CD14-positive monocyte (primary cell): Measurements from ENCODE around the gene ZNF10. TPM values are rescaled to one million over a fixed set of nuclear protein-coding genes. Genes with fewer than 3 reads are reported as not detected.

Source experiments
- DNase-seq, 3 donors: peaks; one replicate each; pipeline ENCODE4 v3.0.0-alpha.2; 2011 to 2022
- H2AFZ ChIP-seq: 2 replicates; pipeline ENCODE4 v1.6.0; 2012; ENCODE audit warnings: mild to moderate bottlenecking, low read depth, low read length, inconsistent platforms; ENCODE audit not compliant: insufficient read depth, poor library complexity, severe bottlenecking
- H3K27ac ChIP-seq, 2 donors: 1 replicate in 1 of 2; 2 replicates in 1 of 2; pipeline ENCODE4 v1.5.1; 2012 to 2013; ENCODE audit warnings: low read length in 2 of 2, control low read depth in 1 of 2, inconsistent platforms in 1 of 2, low read depth in 1 of 2, mild to moderate bottlenecking in 1 of 2
- H3K27me3 ChIP-seq, 2 donors: one replicate each; pipeline versions ENCODE4 v1.6.0 to v1.6.1; 2011 to 2013; ENCODE audit warnings: low read length in 2 of 2; ENCODE audit not compliant: control insufficient read depth in 2 of 2, insufficient read depth in 2 of 2
- H3K36me3 ChIP-seq, 2 donors: replicated peaks in 1 of 2; 1 replicate in 1 of 2; 2 replicates in 1 of 2; pipeline versions ENCODE4 v1.5.1 to v1.6.1; 2012 to 2013; ENCODE audit warnings: low read length in 2 of 2, control low read depth in 1 of 2, inconsistent platforms in 1 of 2, mild to moderate bottlenecking in 1 of 2; ENCODE audit not compliant: insufficient read depth in 2 of 2, control insufficient read depth in 1 of 2
- H3K4me1 ChIP-seq, 2 donors: 1 replicate in 1 of 2; 2 replicates in 1 of 2; pipeline versions ENCODE4 v1.5.1 to v1.6.1; 2012 to 2013; ENCODE audit warnings: low read length in 2 of 2, control low read depth in 1 of 2, inconsistent platforms in 1 of 2, mild to moderate bottlenecking in 1 of 2, moderate library complexity in 1 of 2; ENCODE audit not compliant: insufficient read depth in 2 of 2, control insufficient read depth in 1 of 2
- H3K4me2 ChIP-seq: replicated peaks from 2 replicates; pipeline ENCODE3; 2012; ENCODE audit warnings: low read length, moderate library complexity, mild to moderate bottlenecking; ENCODE audit not compliant: poor library complexity, severe bottlenecking; ENCODE audit errors: extremely low read depth
- H3K4me3 ChIP-seq, 3 experiments: fragments of 200-600 bp in 1 of 3; sonication (generic) in 1 of 3; replicated peaks in 1 of 3; 1 replicate in 2 of 3; 2 replicates in 1 of 3; pipeline ENCODE4 v1.5.1; 2011 to 2013; ENCODE audit warnings: low read length in 3 of 3, mild to moderate bottlenecking in 3 of 3, control low read depth in 2 of 3, low read depth in 2 of 3, inconsistent platforms in 1 of 3, moderate library complexity in 1 of 3
- H3K79me2 ChIP-seq: 2 replicates; pipeline ENCODE4 v1.6.0; 2012; ENCODE audit warnings: mild to moderate bottlenecking, control low read depth, inconsistent platforms, low read length, moderate library complexity; ENCODE audit not compliant: insufficient read depth
- H3K9ac ChIP-seq: 2 replicates; pipeline ENCODE4 v1.6.0; 2017; ENCODE audit warnings: low read length, mild to moderate bottlenecking; ENCODE audit not compliant: insufficient read depth, poor library complexity, severe bottlenecking
- H3K9me3 ChIP-seq, 2 donors: replicated peaks in 1 of 2; 1 replicate in 1 of 2; 2 replicates in 1 of 2; pipeline versions ENCODE4 v1.5.1 to v1.6.1; 2012 to 2013; ENCODE audit warnings: low read length in 2 of 2, control low read depth in 1 of 2; ENCODE audit not compliant: control insufficient read depth in 1 of 2, insufficient read depth in 1 of 2
- H4K20me1 ChIP-seq: 2 replicates; pipeline ENCODE4 v1.6.0; 2012; ENCODE audit warnings: mild to moderate bottlenecking, low read length, control low read depth, moderate library complexity; ENCODE audit not compliant: insufficient read depth
- H3K27ac Mint-ChIP-seq, 7 donors: one replicate each; pipeline ENCODE4 v1.8.0; 2020; ENCODE audit warnings: mild to moderate bottlenecking in 7 of 7, mixed read lengths in 7 of 7, moderate library complexity in 6 of 7, inconsistent platforms in 2 of 7
- H3K27me3 Mint-ChIP-seq, 3 donors: one replicate each; pipeline ENCODE4 v1.8.0; 2021 to 2022; ENCODE audit warnings: low read depth in 3 of 3, mild to moderate bottlenecking in 3 of 3, mixed read lengths in 3 of 3, moderate library complexity in 3 of 3, inconsistent platforms in 1 of 3
- H3K36me3 Mint-ChIP-seq, 2 donors: one replicate each; pipeline ENCODE4 v1.8.0; 2020; ENCODE audit warnings: mixed read lengths in 2 of 2, inconsistent platforms in 1 of 2, mild to moderate bottlenecking in 1 of 2
- H3K4me1 Mint-ChIP-seq: one replicate; pipeline ENCODE4 v1.8.0; 2020; ENCODE audit warnings: mild to moderate bottlenecking, mixed read lengths
- H3K4me3 Mint-ChIP-seq, 2 donors: one replicate each; pipeline ENCODE4 v1.8.0; 2020; ENCODE audit warnings: mild to moderate bottlenecking in 2 of 2, mixed read lengths in 2 of 2, moderate library complexity in 1 of 2
- H3K9me3 Mint-ChIP-seq, 7 donors: one replicate each; pipeline ENCODE4 v1.8.0; 2020 to 2022; ENCODE audit warnings: mixed read lengths in 7 of 7, mild to moderate bottlenecking in 6 of 7, moderate library complexity in 6 of 7, inconsistent platforms in 2 of 7
- CTCF ChIP-seq: fragments of 200-600 bp; IDR thresholded peaks from one replicate; pipeline ENCODE4 v1.8.0; 2022; ENCODE audit warnings: antibody characterized with exemption, mild to moderate bottlenecking
- WGBS: methylation state at CpG from one replicate; pipeline ENCODE4 v1.1.5; 2013; ENCODE audit warnings: missing lambda C conversion rate; ENCODE audit not compliant: insufficient coverage; 5-methylcytosine and 5-hydroxymethylcytosine counted together
- intact Hi-C, 2 donors: fragments of 100-400 bp; cut with micrococcal nuclease; formaldehyde crosslinking; loops; one replicate each; pipeline versions ENCODE4 v1.15.0 to v1.15.1; 2023
- polyA plus RNA-seq, 3 donors: library from polyadenylated mRNA; depleted of rRNA in 1 of 3; unstranded in 2 of 3; stranded (reverse) in 1 of 3; fragments of 300-500 nt in 2 of 3; fragments of >200 nt in 1 of 3; fragmentation: Illumina TruSeq in 2 of 3; gene quantifications; 1 replicate in 2 of 3; 2 replicates in 1 of 3; pipeline ENCODE4 v1.2.3, GENCODE V29; 2012 to 2021

The ZNF10 gene
- polyA plus RNA-seq, 3 donors = 0.68 to 1.00 (median 0.79) TPM

GRCh38 chr12:133202493-133203343 is 72.3 kb downstream of the ZNF10 start:
- H3K4me1 ChIP-seq = no peaks in the 10 kb centered on the region
- Mint-ChIP-seq H3K27me3 (no peaks in the 10 kb centered on the region), H3K4me1 (no peaks in the 10 kb centered on the region), H3K36me3 (peaks cover 35 to 45% of the 10 kb centered on the region in 2 donors), H3K9me3 (peaks cover 38 to 82% (median 79%) of the 10 kb centered on the region in 7 donors), H3K27ac (no peak overlapping the region), H3K4me3 (no peak overlapping the region)
- WGBS = no CpG with 5 or more reads among the region's 2 CpGs
- no peaks in the 10 kb centered on the region for H3K27me3 ChIP-seq
- DNase-seq = no peak
- H3K9ac ChIP-seq = no peak overlapping the region
- no peaks in the 10 kb centered on the region for H4K20me1 ChIP-seq
- H3K79me2 ChIP-seq = no peaks in the 10 kb centered on the region
- H2AFZ ChIP-seq = no peak overlapping the region
- no peak for TF ChIP-seq CTCF
- intact Hi-C loops = no loop called here
- H3K27ac ChIP-seq = no peak overlapping the region
- peaks cover 26 to 79% of the 10 kb centered on the region in 2 donors for H3K9me3 ChIP-seq
- peaks cover 21 to 54% of the 10 kb centered on the region in 2 donors for H3K36me3 ChIP-seq
- peak overlapping the region in 1 of 3 experiments; percentile 57 for H3K4me3 ChIP-seq
- H3K4me2 ChIP-seq = no peak overlapping the region

- Histone ChIP-seq H3K79me2 (no peaks in the 10 kb centered on the region), H3K27ac (no peak overlapping the region), H3K4me2 (no peak overlapping the region), H3K36me3 (peaks cover 21 to 54% of the 10 kb centered on the region in 2 donors), H3K9me3 (peaks cover 35 to 88% of the 10 kb centered on the region in 2 donors), H2AFZ (no peak overlapping the region), H3K4me3 (peak overlapping the region in 1 of 3 experiments; percentile 57), H3K27me3 (no peaks in the 10 kb centered on the region), H3K4me1 (no peaks in the 10 kb centered on the region), H4K20me1 (no peaks in the 10 kb centered on the region), H3K9ac (no peak overlapping the region)
- Mint-ChIP-seq H3K4me1 (no peaks in the 10 kb centered on the region), H3K27me3 (no peaks in the 10 kb centered on the region), H3K4me3 (no peak overlapping the region), H3K36me3 (peaks cover 34 to 45% of the 10 kb centered on the region in 2 donors), H3K9me3 (peaks cover 44 to 89% (median 87%) of the 10 kb centered on the region in 7 donors), H3K27ac (no peak overlapping the region)
- intact Hi-C loops = no loop called here
- TF ChIP-seq CTCF = no peak
- WGBS = no CpG with 5 or more reads among the region's 7 CpGs
- no peak for DNase-seq
These were observed 73.2 kb downstream of the ZNF10 start for GRCh38 chr12:133203344-133204263.
